NCI-H510A treated with DMSO at 0.1 percent for 48 hours (cell line): ENCODE data around the gene GGTLC2.
"Not testable (repeated sequence)": the region's sequence is repeated elsewhere in the genome, so short reads cannot be mapped to it uniquely, and the experiment has no call there.

Experiments
- DNase-seq: peaks from one replicate; lab custom pipeline; 2025; lab: John Stamatoyannopoulos, UW

The GGTLC2 gene

GRCh38 chr22:22669093-22669492 is 24.7 kb downstream of the GGTLC2 start:
- no peak for DNase-seq

- no peak for DNase-seq
Measured at GRCh38 chr22:22670076-22670795, 25.8 kb downstream of the GGTLC2 start.

GRCh38 chr22:22671506-22671905 is 27.1 kb downstream of the GGTLC2 start:
- DNase-seq = no peak

- DNase-seq = no peak
Measured at GRCh38 chr22:22673099-22673498, 28.7 kb downstream of the GGTLC2 start.

- no peak for DNase-seq
Measured at GRCh38 chr22:22673628-22674027, 29.2 kb downstream of the GGTLC2 start.

GRCh38 chr22:22674467-22674866 is 30.1 kb downstream of the GGTLC2 start:
- DNase-seq = no peak

- no peak for DNase-seq
Measured at GRCh38 chr22:22678970-22679369, 34.6 kb downstream of the GGTLC2 start.

- DNase-seq = no peak
Measured at GRCh38 chr22:22680396-22680795, 36.0 kb downstream of the GGTLC2 start.

GRCh38 chr22:22681221-22681739 is 36.9 kb downstream of the GGTLC2 start:
- peak; percentile 37 for DNase-seq

GRCh38 chr22:22682196-22682595 is 37.8 kb downstream of the GGTLC2 start:
- DNase-seq = no peak

GRCh38 chr22:22682807-22683667 is 38.6 kb downstream of the GGTLC2 start:
- DNase-seq = no peak

- DNase-seq = no peak
Measured at GRCh38 chr22:22683668-22684361, 39.4 kb downstream of the GGTLC2 start.

- peak; percentile 1 for DNase-seq
Measured at GRCh38 chr22:22684580-22685561, 40.5 kb downstream of the GGTLC2 start.

- no peak for DNase-seq
Measured at GRCh38 chr22:22685586-22685985, 41.2 kb downstream of the GGTLC2 start.

- DNase-seq = not testable (repeated sequence)
Measured at GRCh38 chr22:22686202-22687115, 42.0 kb downstream of the GGTLC2 start.

GRCh38 chr22:22687638-22688500 is 43.5 kb downstream of the GGTLC2 start:
- peak; percentile 0 for DNase-seq

GRCh38 chr22:22689621-22690345 is 45.4 kb downstream of the GGTLC2 start:
- no peak for DNase-seq

- no peak for DNase-seq
Measured at GRCh38 chr22:22691055-22691454, 46.6 kb downstream of the GGTLC2 start.
